Endodermal cell (in vitro differentiated cells): Measurements from ENCODE around the gene SEH1L. TPM values are rescaled to one million over a fixed set of nuclear protein-coding genes. Genes with fewer than 3 reads are reported as not detected.

ENCODE experiments used
- DNase-seq: peaks from one replicate; pipeline ENCODE4 v3.0.0-alpha.2; 2017
- H3K27ac ChIP-seq: 2 replicates; pipeline ENCODE4 v1.5.1; 2013; ENCODE audit warnings: mild to moderate bottlenecking, low read depth, low read length, moderate library complexity
- H3K27me3 ChIP-seq: 2 replicates; pipeline ENCODE4 v1.6.1; 2013; ENCODE audit warnings: mild to moderate bottlenecking, low read length, moderate library complexity; ENCODE audit not compliant: insufficient read depth, control insufficient read depth, poor library complexity, severe bottlenecking
- H3K36me3 ChIP-seq: 2 replicates; pipeline ENCODE4 v1.7.0; 2013; ENCODE audit warnings: mild to moderate bottlenecking, low read length, moderate library complexity; ENCODE audit not compliant: control insufficient read depth, insufficient read depth
- H3K4me1 ChIP-seq: one replicate; pipeline ENCODE4 v1.7.0; 2013; ENCODE audit warnings: low read length; ENCODE audit not compliant: control insufficient read depth, insufficient read depth
- H3K4me3 ChIP-seq: 2 replicates; pipeline ENCODE4 v1.5.1; 2013; ENCODE audit warnings: mild to moderate bottlenecking, low read length, moderate library complexity
- H3K9ac ChIP-seq: 2 replicates; pipeline ENCODE4 v1.6.1; 2013; ENCODE audit warnings: mild to moderate bottlenecking, low read length, moderate library complexity; ENCODE audit not compliant: poor library complexity, severe bottlenecking; ENCODE audit errors: extremely low read depth
- H3K9me3 ChIP-seq: 2 replicates; pipeline ENCODE4 v1.6.1; 2013; ENCODE audit warnings: mild to moderate bottlenecking, low read length, moderate library complexity; ENCODE audit not compliant: control insufficient read depth
- H3K27ac Mint-ChIP-seq: 2 replicates; pipeline ENCODE4 v1.8.0; 2020; ENCODE audit warnings: mixed read lengths
- H3K27me3 Mint-ChIP-seq: 2 replicates; pipeline ENCODE4 v1.8.0; 2021; ENCODE audit warnings: mild to moderate bottlenecking, mixed read lengths; ENCODE audit not compliant: insufficient read depth
- H3K36me3 Mint-ChIP-seq: 2 replicates; pipeline ENCODE4 v1.8.0; 2020; ENCODE audit warnings: low read depth, mixed read lengths
- H3K4me1 Mint-ChIP-seq: 2 replicates; pipeline ENCODE4 v1.8.0; 2020; ENCODE audit warnings: mixed read lengths
- H3K4me3 Mint-ChIP-seq: 2 replicates; pipeline ENCODE4 v1.8.0; 2020; ENCODE audit warnings: mild to moderate bottlenecking, moderate library complexity, mixed read lengths
- H3K9me3 Mint-ChIP-seq: 2 replicates; pipeline ENCODE4 v1.8.0; 2020; ENCODE audit warnings: mild to moderate bottlenecking, mixed read lengths
- WGBS, 2 experiments: methylation state at CpG; one replicate each; pipeline versions ENCODE4 v1.1.5 to v1.1.7; 2013; ENCODE audit warnings: missing lambda C conversion rate in 2 of 2, mixed read lengths in 1 of 2; ENCODE audit not compliant: insufficient coverage in 1 of 2, insufficient read length in 1 of 2; 5-methylcytosine and 5-hydroxymethylcytosine counted together
- total RNA-seq, 2 donors: library from RNA; stranded (reverse); fragmentation: NEBNext Ultra II Directional in 1 of 2; extraction: Animal tissue kit (Norgen Biotek cat#: 25700) in 1 of 2; gene quantifications; 2 replicates in 1 of 2; 3 replicates in 1 of 2; pipeline ENCODE4 v1.2.1, GENCODE V29; 2021
- TF ChIP-seq, protein P1 (sequence below): fragments of 200-600 bp; sonication (generic); conservative IDR thresholded peaks from 2 replicates; pipeline ENCODE4 v1.5.0; 2021; ENCODE audit warnings: antibody characterized with exemption, mild to moderate bottlenecking

SEH1L gene
- total RNA-seq, 2 donors from 2014 or later = 58.4 to 63.0 TPM

DNA sequence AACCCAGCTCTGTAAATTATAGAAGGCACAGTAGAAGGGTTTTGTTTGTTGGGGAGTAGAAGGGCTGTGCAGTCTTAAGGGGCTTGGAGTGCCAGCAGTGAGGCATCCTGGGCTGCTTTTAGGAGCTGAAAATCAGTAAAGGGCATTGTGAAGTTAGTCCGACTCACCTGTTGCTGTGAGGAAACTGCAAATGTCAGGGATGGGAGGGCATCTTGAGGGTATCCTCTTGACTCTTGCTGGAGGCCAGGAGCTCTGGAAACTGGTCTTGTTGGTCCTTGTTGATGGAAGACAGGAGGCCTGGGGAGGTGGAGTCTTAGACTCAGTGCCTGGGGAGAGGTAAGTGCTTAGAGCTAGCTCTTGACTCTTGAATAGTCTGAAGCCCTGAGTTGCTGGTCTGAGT lies 57.5 kb downstream of the SEH1L start:
- H3K27ac Mint-ChIP-seq = no peak overlapping the region
- no peak overlapping the region for H3K4me3 Mint-ChIP-seq
- no peak overlapping the region for H3K9ac ChIP-seq
- H3K9me3 Mint-ChIP-seq = no peaks in the 10 kb centered on the region
- no peaks in the 10 kb centered on the region for H3K27me3 Mint-ChIP-seq
- TF ChIP-seq, protein P1, sequence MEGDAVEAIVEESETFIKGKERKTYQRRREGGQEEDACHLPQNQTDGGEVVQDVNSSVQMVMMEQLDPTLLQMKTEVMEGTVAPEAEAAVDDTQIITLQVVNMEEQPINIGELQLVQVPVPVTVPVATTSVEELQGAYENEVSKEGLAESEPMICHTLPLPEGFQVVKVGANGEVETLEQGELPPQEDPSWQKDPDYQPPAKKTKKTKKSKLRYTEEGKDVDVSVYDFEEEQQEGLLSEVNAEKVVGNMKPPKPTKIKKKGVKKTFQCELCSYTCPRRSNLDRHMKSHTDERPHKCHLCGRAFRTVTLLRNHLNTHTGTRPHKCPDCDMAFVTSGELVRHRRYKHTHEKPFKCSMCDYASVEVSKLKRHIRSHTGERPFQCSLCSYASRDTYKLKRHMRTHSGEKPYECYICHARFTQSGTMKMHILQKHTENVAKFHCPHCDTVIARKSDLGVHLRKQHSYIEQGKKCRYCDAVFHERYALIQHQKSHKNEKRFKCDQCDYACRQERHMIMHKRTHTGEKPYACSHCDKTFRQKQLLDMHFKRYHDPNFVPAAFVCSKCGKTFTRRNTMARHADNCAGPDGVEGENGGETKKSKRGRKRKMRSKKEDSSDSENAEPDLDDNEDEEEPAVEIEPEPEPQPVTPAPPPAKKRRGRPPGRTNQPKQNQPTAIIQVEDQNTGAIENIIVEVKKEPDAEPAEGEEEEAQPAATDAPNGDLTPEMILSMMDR = no peak
- no peaks in the 10 kb centered on the region for H3K27me3 ChIP-seq
- H3K4me1 Mint-ChIP-seq = no peaks in the 10 kb centered on the region
- no peak overlapping the region for H3K27ac ChIP-seq
- H3K4me3 ChIP-seq = no peak overlapping the region
- no peaks in the 10 kb centered on the region for H3K4me1 ChIP-seq
- no peaks in the 10 kb centered on the region for H3K9me3 ChIP-seq
- H3K36me3 Mint-ChIP-seq = peaks cover 29% of the 10 kb centered on the region
- 86 to 90% methylated on average over 1 of the region's 1 CpG for WGBS, 2 experiments
- no peak for DNase-seq
- H3K36me3 ChIP-seq = peaks cover 88% of the 10 kb centered on the region

DNA sequence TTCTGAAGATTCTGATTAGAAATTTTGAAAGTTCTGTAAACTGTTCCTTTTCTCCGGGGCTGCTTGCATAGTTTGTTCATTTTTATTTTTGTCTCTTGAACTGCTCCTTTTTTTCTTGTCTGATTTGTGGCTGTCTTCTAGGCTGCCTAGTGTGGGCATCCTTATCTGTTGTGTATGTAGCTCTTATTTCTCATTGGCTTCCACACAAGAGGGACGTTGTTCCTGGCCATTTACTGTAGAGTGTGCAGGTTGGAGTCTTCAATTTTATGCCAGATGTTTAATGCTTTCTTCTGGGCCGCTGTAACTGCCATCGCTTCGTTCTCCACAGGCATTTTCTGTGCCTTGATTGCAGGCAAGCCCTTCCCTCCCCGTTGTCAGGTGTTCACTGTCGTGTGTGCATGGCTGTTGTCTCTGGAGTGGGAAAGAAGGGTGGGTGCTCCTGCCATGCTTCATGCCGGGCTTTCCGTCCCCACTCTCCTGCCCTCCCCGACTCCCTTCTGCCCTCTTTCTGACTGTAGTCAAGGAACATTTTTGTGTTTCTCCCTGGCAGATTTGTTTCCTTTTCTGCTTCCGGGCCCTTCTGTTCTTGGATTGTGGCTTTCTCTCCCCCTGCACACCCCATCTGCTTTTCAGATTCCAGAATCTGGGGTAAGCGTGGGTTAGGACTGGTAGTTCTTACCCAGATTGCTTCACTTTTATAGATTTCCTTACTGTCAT lies 58.9 kb downstream of the SEH1L start:
- H3K4me3 Mint-ChIP-seq = no peak overlapping the region
- no peak overlapping the region for H3K9ac ChIP-seq
- WGBS, 2 experiments = 94 to 96% methylated on average over 6 to 12 of the region's 12 CpGs
- H3K27me3 Mint-ChIP-seq = no peaks in the 10 kb centered on the region
- no peaks in the 10 kb centered on the region for H3K9me3 ChIP-seq
- H3K27ac Mint-ChIP-seq = no peak overlapping the region
- no peak overlapping the region for H3K27ac ChIP-seq
- no peaks in the 10 kb centered on the region for H3K4me1 Mint-ChIP-seq
- DNase-seq = no peak
- no peak overlapping the region for H3K4me3 ChIP-seq
- peaks cover 35% of the 10 kb centered on the region for H3K36me3 Mint-ChIP-seq
- TF ChIP-seq, protein P1 = no peak
- peaks cover 88% of the 10 kb centered on the region for H3K36me3 ChIP-seq
- no peaks in the 10 kb centered on the region for H3K27me3 ChIP-seq
- H3K9me3 Mint-ChIP-seq = no peaks in the 10 kb centered on the region
- H3K4me1 ChIP-seq = no peaks in the 10 kb centered on the region

GRCh38 chr18:13007248-13007560 lies 59.4 kb downstream of the SEH1L start:
- Histone ChIP-seq H3K27ac (no peak overlapping the region), H3K36me3 (peaks cover 88% of the 10 kb centered on the region), H3K4me3 (no peak overlapping the region), H3K9ac (no peak overlapping the region), H3K4me1 (no peaks in the 10 kb centered on the region), H3K9me3 (no peaks in the 10 kb centered on the region), H3K27me3 (no peaks in the 10 kb centered on the region)
- H3K27me3 Mint-ChIP-seq = no peaks in the 10 kb centered on the region
- WGBS, 2 experiments = 88 to 100% methylated on average over 1 to 2 of the region's 2 CpGs
- no peaks in the 10 kb centered on the region for H3K9me3 Mint-ChIP-seq
- TF ChIP-seq, protein P1 = no peak
- peaks cover 38% of the 10 kb centered on the region for H3K36me3 Mint-ChIP-seq
- no peak overlapping the region for H3K4me3 Mint-ChIP-seq
- DNase-seq = no peak
- H3K4me1 Mint-ChIP-seq = no peaks in the 10 kb centered on the region
- H3K27ac Mint-ChIP-seq = no peak overlapping the region
